GM10266 (cell line): ENCODE data around the gene NEK4.
"Not testable (repeated sequence)": the region's sequence is repeated elsewhere in the genome, so short reads cannot be mapped to it uniquely, and the experiment has no call there.

ENCODE experiments used
- DNase-seq: peaks from one replicate; pipeline ENCODE4 v3.0.0; 2012; ENCODE audit errors: extremely low spot score
- TF ChIP-seq, protein P1 (sequence below): IDR thresholded peaks from 2 replicates; pipeline ENCODE4 v1.5.1; 2012; ENCODE audit warnings: mild to moderate bottlenecking, low read depth; ENCODE audit not compliant: control insufficient read depth, insufficient read depth; ENCODE audit errors: missing control alignments

Gene NEK4

DNA sequence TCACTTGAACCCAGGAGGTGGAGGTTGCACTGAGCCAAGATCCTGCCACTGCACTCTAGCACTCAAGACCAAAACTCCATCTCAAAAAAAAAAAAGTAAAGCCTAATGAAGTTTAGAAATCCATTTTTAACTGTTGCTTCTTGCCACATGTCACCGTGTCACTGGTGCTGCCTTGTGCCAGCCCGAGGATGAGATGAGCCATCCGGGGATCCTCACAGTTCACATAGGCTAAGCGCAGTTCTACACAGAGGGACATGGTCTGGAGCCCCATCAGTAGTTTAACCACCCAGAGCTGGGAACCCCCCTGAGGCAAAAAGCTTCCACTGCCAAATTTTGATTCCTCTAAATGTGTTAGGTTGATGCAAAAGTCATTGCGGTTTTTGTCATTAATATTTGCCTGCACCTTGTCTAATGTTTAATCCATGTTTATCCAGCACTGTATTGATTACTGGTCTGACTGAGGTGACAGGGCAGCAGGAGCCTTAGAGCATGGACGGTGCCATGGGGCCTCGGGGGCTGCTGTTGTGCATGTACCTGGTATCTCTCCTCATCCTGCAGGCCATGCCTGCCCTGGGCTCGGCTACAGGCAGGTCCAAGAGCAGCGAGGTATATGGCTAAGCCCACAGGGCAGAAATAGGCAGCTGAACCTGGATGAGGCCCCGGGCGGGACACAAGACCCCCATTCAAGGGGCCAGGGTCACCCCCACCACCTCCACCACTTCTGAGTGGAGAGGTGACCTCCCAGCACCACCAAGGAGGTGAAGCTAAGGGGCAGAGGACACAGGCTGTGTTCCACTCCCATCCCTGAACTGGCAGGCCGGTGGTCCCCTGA, 6.6 kb upstream of the NEK4 start, which contains the start of gene ITIH1:
Gene ITIH1 (plus strand): TSS at position 473 of the 832 bp plus-strand sequence. CDS start 17 bp downstream, at position 490.
- no peak for DNase-seq
- TF ChIP-seq, protein P1, sequence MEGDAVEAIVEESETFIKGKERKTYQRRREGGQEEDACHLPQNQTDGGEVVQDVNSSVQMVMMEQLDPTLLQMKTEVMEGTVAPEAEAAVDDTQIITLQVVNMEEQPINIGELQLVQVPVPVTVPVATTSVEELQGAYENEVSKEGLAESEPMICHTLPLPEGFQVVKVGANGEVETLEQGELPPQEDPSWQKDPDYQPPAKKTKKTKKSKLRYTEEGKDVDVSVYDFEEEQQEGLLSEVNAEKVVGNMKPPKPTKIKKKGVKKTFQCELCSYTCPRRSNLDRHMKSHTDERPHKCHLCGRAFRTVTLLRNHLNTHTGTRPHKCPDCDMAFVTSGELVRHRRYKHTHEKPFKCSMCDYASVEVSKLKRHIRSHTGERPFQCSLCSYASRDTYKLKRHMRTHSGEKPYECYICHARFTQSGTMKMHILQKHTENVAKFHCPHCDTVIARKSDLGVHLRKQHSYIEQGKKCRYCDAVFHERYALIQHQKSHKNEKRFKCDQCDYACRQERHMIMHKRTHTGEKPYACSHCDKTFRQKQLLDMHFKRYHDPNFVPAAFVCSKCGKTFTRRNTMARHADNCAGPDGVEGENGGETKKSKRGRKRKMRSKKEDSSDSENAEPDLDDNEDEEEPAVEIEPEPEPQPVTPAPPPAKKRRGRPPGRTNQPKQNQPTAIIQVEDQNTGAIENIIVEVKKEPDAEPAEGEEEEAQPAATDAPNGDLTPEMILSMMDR = no peak

DNA sequence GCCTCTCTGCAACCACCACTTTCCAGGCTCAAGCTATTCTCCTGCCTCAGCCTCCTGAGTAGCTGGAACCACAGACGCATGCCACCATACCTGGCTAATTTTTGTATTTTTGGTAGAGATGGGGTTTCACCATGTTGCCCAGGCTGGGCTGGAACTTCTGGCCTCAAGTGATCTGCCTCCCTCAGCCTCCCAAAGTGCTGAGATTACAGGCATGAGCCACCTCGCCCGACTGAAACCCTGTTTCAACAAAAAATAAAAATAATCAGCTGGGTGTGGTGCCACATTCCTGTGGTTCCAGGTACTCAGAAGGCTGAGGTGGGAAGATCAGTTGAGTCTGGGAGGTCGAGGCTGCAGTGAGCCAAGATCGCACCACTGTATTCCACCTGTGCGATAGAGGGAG, 5.7 kb upstream of the NEK4 start:
- not testable (repeated sequence) for DNase-seq

DNA sequence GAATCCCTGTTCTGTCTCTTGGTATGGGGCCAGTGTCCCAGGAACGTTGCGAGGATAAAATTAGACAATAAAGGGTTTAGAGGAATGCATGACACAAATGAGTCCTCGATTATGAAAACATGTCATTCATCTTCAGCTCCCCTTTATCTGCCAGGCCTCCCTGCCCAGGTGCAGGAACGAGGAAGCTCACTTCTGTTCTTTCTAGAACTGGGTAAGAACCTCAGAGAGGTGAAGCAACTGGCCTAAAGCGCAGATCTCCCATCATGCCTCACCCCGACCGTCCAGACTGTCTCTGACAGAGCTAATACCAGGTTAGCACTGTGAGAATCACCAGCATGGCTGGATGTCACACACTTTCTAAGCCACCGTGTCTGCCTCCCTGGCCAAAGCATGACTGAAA, 5.1 kb upstream of the NEK4 start:
- TF ChIP-seq, protein P1 = no peak
- no peak for DNase-seq

DNA sequence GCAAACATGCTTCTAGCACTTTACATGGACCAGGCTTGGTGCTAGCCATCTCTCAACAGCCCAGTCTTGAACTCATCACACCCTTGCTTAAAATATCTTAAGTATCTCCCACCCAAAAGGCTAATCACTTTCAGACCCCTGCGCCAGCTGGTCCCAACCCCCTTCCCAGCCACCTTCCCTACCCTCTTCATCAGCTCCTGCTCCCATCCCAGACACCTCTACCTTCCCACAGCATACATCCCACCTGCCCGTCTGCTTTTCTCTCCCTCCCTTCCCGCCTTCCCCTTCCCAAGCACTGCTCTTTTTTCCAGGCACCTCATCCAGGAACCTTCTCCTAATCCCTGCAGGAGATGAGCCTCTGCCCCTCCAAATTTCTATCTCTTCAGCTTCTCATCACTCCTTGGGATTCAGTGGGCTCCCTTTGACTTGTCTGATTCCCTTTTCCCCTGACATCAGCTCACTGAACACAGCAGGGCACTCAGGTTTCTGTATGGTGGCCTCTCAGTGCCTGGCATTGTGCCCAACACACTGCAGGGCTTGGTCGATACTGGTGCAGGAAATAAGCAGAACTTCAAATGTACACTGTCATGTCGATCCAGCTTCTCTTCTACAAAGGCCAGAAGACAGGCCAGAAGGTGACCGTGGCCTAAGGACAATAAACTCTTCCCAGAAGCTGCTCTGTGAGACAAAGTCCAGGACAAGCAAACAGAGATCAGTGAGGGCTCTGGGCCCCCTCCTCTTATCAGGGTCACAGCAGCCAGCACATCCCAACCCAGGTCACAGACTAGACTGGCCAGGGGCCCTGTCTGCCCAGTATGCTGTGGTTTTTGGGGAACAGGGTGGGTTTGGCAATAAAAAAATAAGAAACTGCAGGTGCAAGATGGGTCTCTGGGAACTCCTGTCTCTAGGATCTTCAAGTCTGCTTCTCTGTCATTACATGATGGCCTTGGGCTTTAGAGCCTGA, 4.4 kb upstream of the NEK4 start:
- TF ChIP-seq, protein P1 = no peak
- no peak for DNase-seq

DNA sequence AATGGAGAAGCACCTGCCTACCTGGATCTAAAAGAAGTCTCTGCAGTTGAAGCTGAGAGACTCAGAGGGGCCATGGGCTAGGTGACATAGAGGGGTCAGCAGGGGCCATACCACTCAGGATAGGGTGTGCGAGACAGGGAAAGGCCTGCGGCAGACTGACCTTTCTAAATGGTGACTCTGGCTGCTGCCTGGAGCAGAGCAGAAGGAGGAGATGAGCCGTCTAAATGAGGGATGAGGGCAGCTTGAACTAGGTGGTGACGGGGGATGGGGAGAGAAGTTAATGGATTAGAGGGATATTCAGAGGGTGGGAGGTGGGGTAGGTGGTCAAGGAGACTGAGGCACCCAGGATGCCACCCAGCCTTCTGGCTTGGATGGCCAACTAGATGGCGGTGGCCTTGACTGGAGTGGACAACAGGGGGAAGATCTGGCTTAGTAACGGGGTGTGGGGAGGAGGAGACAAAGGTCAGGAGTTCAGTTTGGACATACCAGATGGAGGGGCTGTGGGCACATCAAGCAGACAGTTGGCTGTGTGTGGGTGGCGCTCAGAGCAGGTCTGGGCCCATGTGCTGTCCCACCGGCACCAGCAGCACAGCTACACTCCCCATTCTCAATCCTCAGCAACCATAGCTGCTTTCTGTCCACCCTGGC, 3.5 kb upstream of the NEK4 start:
- DNase-seq = no peak
- TF ChIP-seq, protein P1 = no peak

DNA sequence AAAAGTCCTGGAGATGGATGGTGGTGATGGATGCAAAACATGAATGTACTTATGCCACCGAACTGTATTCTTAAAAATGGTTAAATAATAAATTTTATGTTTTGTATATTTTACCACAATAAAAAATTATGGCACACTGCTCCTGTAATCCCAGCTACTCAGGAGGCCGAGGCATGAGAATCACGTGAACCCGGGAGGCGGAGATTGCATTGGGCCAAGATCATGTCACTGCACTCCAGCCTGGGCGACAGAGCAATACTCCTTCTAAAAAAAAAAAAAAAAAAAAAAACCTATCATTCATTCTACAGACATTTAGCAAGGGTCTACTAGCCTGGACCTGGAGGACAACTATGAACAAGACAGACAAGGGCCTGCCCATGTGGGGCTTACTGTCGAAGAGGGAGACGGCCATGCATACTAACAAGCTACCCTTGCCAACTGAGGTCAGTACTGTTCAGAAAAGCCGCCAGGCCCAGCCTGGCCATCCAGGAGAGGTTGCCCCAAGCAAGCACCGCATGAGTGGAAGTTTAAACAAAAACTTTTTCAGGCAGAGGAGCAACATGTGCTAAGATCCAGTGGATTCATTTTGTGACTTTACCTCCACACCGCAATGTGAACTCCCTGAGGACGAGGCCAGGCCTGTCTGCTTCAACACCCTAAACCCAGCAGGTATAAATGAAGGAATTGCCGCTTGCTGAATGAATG, 2.8 kb upstream of the NEK4 start:
- TF ChIP-seq, protein P1 = no peak
- no peak for DNase-seq

DNA sequence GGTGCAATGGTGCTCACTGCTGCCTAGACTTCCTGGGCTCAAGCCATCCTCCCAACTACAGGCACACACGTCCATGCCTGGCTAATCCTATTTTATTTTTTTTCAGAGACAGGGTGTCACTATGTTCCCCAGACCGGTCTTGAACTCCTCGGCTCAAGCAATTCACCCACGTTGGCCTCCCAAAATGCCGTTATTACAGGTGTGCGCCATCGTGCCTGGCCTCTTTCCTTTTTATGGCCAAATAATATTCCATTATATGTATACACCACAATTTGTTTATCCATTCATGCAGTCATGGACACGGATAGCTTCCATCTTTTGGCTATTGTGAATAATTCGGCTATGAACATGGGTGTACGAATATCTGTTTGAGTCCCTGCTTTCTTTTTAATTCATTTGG, 962 bp upstream of the NEK4 start:
- TF ChIP-seq, protein P1 = no peak
- DNase-seq = no peak
